H1 (cell line): Measurements from ENCODE around the gene RPS6KC1. TPM values are rescaled to one million over a fixed set of nuclear protein-coding genes. Genes with fewer than 3 reads are reported as not detected.

ENCODE experiments used
- CTCF ChIA-PET: fragments of 300-600 bp; sonication (Branson Sonifier 250); formaldehyde crosslinking; loops from one replicate; lab custom pipeline; 2021; ENCODE audit not compliant: partially characterized antibody; lab: Charles Lee
- POLR2A ChIA-PET: fragments of 300-600 bp; sonication (Branson Sonifier 250); formaldehyde crosslinking; loops from one replicate; lab custom pipeline; 2021; ENCODE audit warnings: inconsistent platforms; ENCODE audit not compliant: partially characterized antibody; lab: Charles Lee
- DNase-seq, 2 experiments: peaks; one replicate each; pipeline versions ENCODE4 v3.0.0 to v3.0.0-alpha.2; 2010 to 2022; ENCODE audit warnings: low spot score in 2 of 2, low read depth in 1 of 2, mixed read lengths in 1 of 2
- FAIRE-seq: peaks from 2 replicates; lab custom pipeline; 2011; peaks lifted over from hg19 to GRCh38; lab: Jason Lieb, UNC
- H2AFZ ChIP-seq: 2 replicates; pipeline ENCODE4 v1.8.1; 2012; ENCODE audit warnings: low read length, inconsistent platforms
- H2AK5ac ChIP-seq: 2 replicates; pipeline ENCODE4 v1.6.1; 2013; ENCODE audit warnings: low read depth, low read length
- H2BK120ac ChIP-seq: replicated peaks from 2 replicates; pipeline ENCODE3; 2013; ENCODE audit warnings: low read depth, low read length, inconsistent platforms
- H2BK12ac ChIP-seq: 2 replicates; pipeline ENCODE4 v1.6.1; 2013; ENCODE audit warnings: low read depth, low read length
- H2BK15ac ChIP-seq: 2 replicates; pipeline ENCODE4 v1.6.1; 2013; ENCODE audit warnings: low read length
- H2BK20ac ChIP-seq: 2 replicates; pipeline ENCODE4 v1.6.1; 2013; ENCODE audit warnings: low read length
- H2BK5ac ChIP-seq: 2 replicates; pipeline ENCODE4 v1.6.1; 2013; ENCODE audit warnings: low read depth, low read length
- H3K14ac ChIP-seq: 2 replicates; pipeline ENCODE4 v1.6.1; 2013; ENCODE audit warnings: inconsistent platforms; ENCODE audit not compliant: insufficient read length
- H3K18ac ChIP-seq: 2 replicates; pipeline ENCODE4 v1.6.1; 2013; ENCODE audit warnings: low read length; ENCODE audit errors: extremely low read depth
- H3K23ac ChIP-seq: 2 replicates; pipeline ENCODE4 v1.6.1; 2013; ENCODE audit warnings: inconsistent platforms; ENCODE audit not compliant: insufficient read length
- H3K23me2 ChIP-seq: 2 replicates; pipeline ENCODE4 v1.6.1; 2013; ENCODE audit warnings: low read depth, low read length
- H3K27ac ChIP-seq: 2 replicates; pipeline ENCODE4 v1.6.1; 2011; ENCODE audit warnings: low read depth, low read length, inconsistent platforms
- H3K27me3 ChIP-seq, 4 experiments: replicated peaks in 1 of 4; 1 replicate in 1 of 4; 2 replicates in 3 of 4; pipeline versions ENCODE4 v1.6.1 to v1.8.1; 2011 to 2013; ENCODE audit warnings: low read length in 3 of 4, mild to moderate bottlenecking in 3 of 4, inconsistent platforms in 2 of 4, mixed read lengths in 2 of 4, moderate library complexity in 1 of 4; ENCODE audit not compliant: control insufficient read depth in 3 of 4, insufficient read depth in 3 of 4; ENCODE audit errors: extremely low read depth in 1 of 4
- H3K36me3 ChIP-seq, 4 experiments: 2 replicates each; pipeline versions ENCODE4 v1.6.1 to v1.8.1; 2011 to 2013; ENCODE audit warnings: mild to moderate bottlenecking in 4 of 4, low read length in 3 of 4, moderate library complexity in 2 of 4, control low read depth in 1 of 4, inconsistent platforms in 1 of 4; ENCODE audit not compliant: insufficient read depth in 4 of 4, control insufficient read depth in 2 of 4
- H3K4ac ChIP-seq: replicated peaks from 2 replicates; pipeline ENCODE3; 2013; ENCODE audit warnings: low read length, low read depth, mixed read lengths, inconsistent platforms; ENCODE audit not compliant: insufficient read length
- H3K4me1 ChIP-seq, 4 experiments: replicated peaks in 1 of 4; 1 replicate in 1 of 4; 2 replicates in 3 of 4; pipeline versions ENCODE4 v1.6.1 to v1.8.1; 2011 to 2013; ENCODE audit warnings: low read length in 3 of 4, inconsistent platforms in 2 of 4, mixed read lengths in 1 of 4; ENCODE audit not compliant: insufficient read depth in 4 of 4, control insufficient read depth in 3 of 4
- H3K4me2 ChIP-seq, 2 experiments: 2 replicates each; pipeline versions ENCODE4 v1.6.1 to v1.8.1; 2011 to 2013; ENCODE audit warnings: low read depth in 2 of 2, low read length in 2 of 2, control low read depth in 1 of 2, inconsistent platforms in 1 of 2, mild to moderate bottlenecking in 1 of 2; ENCODE audit not compliant: insufficient read depth in 1 of 2
- H3K4me3 ChIP-seq, 4 experiments: fragments of 200-600, 300-600 bp in 1 of 4; sonication (generic), shearing (Covaris generic), sonication (Bioruptor Twin) in 1 of 4; 2 replicates each; pipeline versions ENCODE4 v1.5.1 to v1.8.1; 2011 to 2016; ENCODE audit warnings: low read length in 4 of 4, low read depth in 3 of 4, control low read depth in 2 of 4, inconsistent platforms in 2 of 4, mild to moderate bottlenecking in 2 of 4, mixed read lengths in 1 of 4, moderate library complexity in 1 of 4; ENCODE audit not compliant: insufficient read depth in 2 of 4; ENCODE audit errors: extremely low read depth in 1 of 4
- H3K56ac ChIP-seq: replicated peaks from 2 replicates; pipeline ENCODE3; 2013; ENCODE audit warnings: low read depth, mild to moderate bottlenecking, mixed read lengths, low read length, inconsistent platforms; ENCODE audit not compliant: insufficient read length
- H3K79me1 ChIP-seq: 2 replicates; pipeline ENCODE4 v1.6.1; 2013; ENCODE audit warnings: low read depth, low read length, control low read depth
- H3K79me2 ChIP-seq, 2 experiments: 2 replicates each; pipeline versions ENCODE4 v1.6.1 to v1.8.1; 2012 to 2013; ENCODE audit warnings: low read length in 2 of 2, mild to moderate bottlenecking in 2 of 2, inconsistent platforms in 1 of 2; ENCODE audit not compliant: insufficient read depth in 2 of 2, control insufficient read depth in 1 of 2
- H3K9ac ChIP-seq, 4 experiments: replicated peaks in 1 of 4; 1 replicate in 1 of 4; 2 replicates in 3 of 4; pipeline versions ENCODE4 v1.6.1 to v1.8.1; 2011 to 2013; ENCODE audit warnings: low read depth in 3 of 4, low read length in 3 of 4, control low read depth in 2 of 4, mild to moderate bottlenecking in 2 of 4, moderate library complexity in 2 of 4, inconsistent platforms in 1 of 4; ENCODE audit errors: extremely low read depth in 1 of 4
- H3K9me3 ChIP-seq, 2 experiments: 2 replicates each; pipeline versions ENCODE4 v1.6.1 to v1.8.1; 2012 to 2013; ENCODE audit warnings: mild to moderate bottlenecking in 2 of 2, moderate library complexity in 2 of 2, control low read depth in 1 of 2, inconsistent platforms in 1 of 2, low read depth in 1 of 2, low read length in 1 of 2, mixed read lengths in 1 of 2; ENCODE audit not compliant: insufficient read depth in 2 of 2
- H4K20me1 ChIP-seq, 2 experiments: replicated peaks in 1 of 2; 2 replicates each; pipeline versions ENCODE3 to v1.8.1; 2011 to 2013; ENCODE audit warnings: inconsistent platforms in 2 of 2, low read length in 2 of 2, mild to moderate bottlenecking in 1 of 2; ENCODE audit not compliant: insufficient read depth in 2 of 2, control insufficient read depth in 1 of 2
- H4K5ac ChIP-seq: 2 replicates; pipeline ENCODE4 v1.6.1; 2013; ENCODE audit warnings: low read length, low read depth, mixed read lengths, inconsistent platforms; ENCODE audit not compliant: insufficient read length
- H4K8ac ChIP-seq: 2 replicates; pipeline ENCODE4 v1.8.0; 2013; ENCODE audit warnings: mild to moderate bottlenecking, moderate library complexity, low read length, inconsistent platforms; ENCODE audit not compliant: insufficient read depth; ENCODE audit errors: extremely low read depth
- H4K91ac ChIP-seq: replicated peaks from 2 replicates; pipeline ENCODE3; 2013; ENCODE audit warnings: low read length, mixed read lengths, inconsistent platforms; ENCODE audit not compliant: insufficient read length
- JUN ChIP-seq: IDR thresholded peaks from 2 replicates; pipeline ENCODE4 v1.6.1; 2011; ENCODE audit warnings: low read depth, mild to moderate bottlenecking, improper control_type of control experiment, low read length
- MAFK ChIP-seq: IDR thresholded peaks from 2 replicates; pipeline ENCODE4 v1.6.1; 2012; ENCODE audit warnings: low read depth, mild to moderate bottlenecking, improper control_type of control experiment, low read length
- SAP30 ChIP-seq: fragments of 300-600 bp; sonication (generic); IDR thresholded peaks from 2 replicates; pipeline ENCODE4 v1.7.1; 2012; ENCODE audit warnings: low read length, moderate library complexity, mild to moderate bottlenecking, inconsistent platforms; ENCODE audit not compliant: insufficient read depth, insufficient replicate concordance
- SRF ChIP-seq: IDR thresholded peaks from 2 replicates; pipeline ENCODE4 v1.6.1; 2011; ENCODE audit warnings: mild to moderate bottlenecking, low read depth, low read length, moderate library complexity
- WGBS, 2 experiments: shearing (Covaris generic) in 1 of 2; methylation state at CpG; one replicate each; pipeline versions ENCODE4 v1.1.6 to v1.1.7; 2013 to 2015; ENCODE audit warnings: low lambda C conversion rate in 2 of 2, mixed read lengths in 2 of 2, inconsistent platforms in 1 of 2, low coverage in 1 of 2, missing lambda C conversion rate in 1 of 2; ENCODE audit not compliant: insufficient replicate concordance in 2 of 2, insufficient coverage in 1 of 2, insufficient read length in 1 of 2; ENCODE audit errors: extremely low coverage in 1 of 2, missing lambda C conversion rate in 1 of 2; 5-methylcytosine and 5-hydroxymethylcytosine counted together
- polyA plus RNA-seq, 7 experiments: library from polyadenylated mRNA; depleted of rRNA in 3 of 7; stranded (reverse) in 5 of 7; unstranded in 2 of 7; fragments of >200 nt in 5 of 7; fragments of 200-250 nt in 2 of 7; gene quantifications; 1 replicate in 5 of 7; 2 replicates in 1 of 7; 4 replicates in 1 of 7; pipeline versions ENCODE4 v1.2.1 to v1.2.3, GENCODE V29; 2011 to 2013; ENCODE audit warnings: missing spikeins in 2 of 7, mixed read lengths in 2 of 7
- total RNA-seq: library from RNA; stranded (reverse); fragmentation: NEBNext Ultra II Directional; extraction: Animal tissue kit (Norgen Biotek cat#: 25700); gene quantifications from 2 replicates; pipeline ENCODE4 v1.2.1, GENCODE V29; 2021

RPS6KC1 gene
- total and polyA plus RNA-seq, 2 of the 8 experiments (the other 6 are each of a cell fraction or from before 2014, with no cell fraction given): 4.9 to 17.6 TPM

GRCh38 chr1:213192026-213192425 lies 141.0 kb downstream of the RPS6KC1 start:
- no peaks in the 10 kb centered on the region for H3K23me2 ChIP-seq
- TF ChIP-seq SAP30 (no peak), JUN (no peak), SRF (no peak), MAFK (no peak)
- no peak overlapping the region for H2BK120ac ChIP-seq
- H3K23ac ChIP-seq: no peak overlapping the region
- H2BK12ac ChIP-seq: no peak overlapping the region
- no peak overlapping the region for H3K4ac ChIP-seq
- no peak overlapping the region for H4K5ac ChIP-seq
- no peak overlapping the region for H3K56ac ChIP-seq
- CTCF ChIA-PET: interaction anchor here (1.1 kb wide), 1 partner anchor 50 kb away, joined by 3 read pairs; no protein-coding TSS in a partner anchor
- no peaks in the 10 kb centered on the region; the same call in 1 of the 2 replicates for H3K79me1 ChIP-seq
- H2BK15ac ChIP-seq: no peak overlapping the region
- WGBS, 2 experiments: 95% methylated on average over 1 of the region's 1 CpG; no CpG with 5 or more reads in 1 of the 2 experiments
- no peak overlapping the region for H4K8ac ChIP-seq
- H3K18ac ChIP-seq: no peak overlapping the region
- no peak overlapping the region for H2BK5ac ChIP-seq
- no peak overlapping the region for H3K4me2 ChIP-seq
- H2AFZ ChIP-seq: no peak overlapping the region
- FAIRE-seq: no peak
- H3K27ac ChIP-seq: no peak overlapping the region
- no peak overlapping the region for H2AK5ac ChIP-seq
- H3K36me3 ChIP-seq: no peaks in the 10 kb centered on the region
- no peak overlapping the region for H4K91ac ChIP-seq
- no peaks in the 10 kb centered on the region for H3K9me3 ChIP-seq
- H3K9ac ChIP-seq: no peak overlapping the region
- H4K20me1 ChIP-seq: no peaks in the 10 kb centered on the region
- DNase-seq: no peak
- H3K79me2 ChIP-seq: no peaks in the 10 kb centered on the region
- H3K14ac ChIP-seq: no peak overlapping the region
- H2BK20ac ChIP-seq: no peak overlapping the region
- no peak overlapping the region for H3K4me3 ChIP-seq
- H3K27me3 ChIP-seq: no peaks in the 10 kb centered on the region
- peaks cover 0 to 3% (median 0%) of the 10 kb centered on the region in 4 experiments; a peak in 1 of 7 replicates for H3K4me1 ChIP-seq
- POLR2A ChIA-PET: no interaction called here
